Liver (tissue), 9 donors: Measurements from ENCODE around the gene FPR3. TPM values are rescaled to one million over a fixed set of nuclear protein-coding genes. Genes with fewer than 3 reads are reported as not detected.

Experiments
- DNase-seq: peaks from one replicate; pipeline ENCODE4 v3.0.0-alpha.2; 2017; ENCODE audit warnings: low spot score
- H3K27ac ChIP-seq, 2 donors: one replicate each; pipeline ENCODE4 v1.7.0; 2013; ENCODE audit warnings: inconsistent platforms in 2 of 2, low read length in 2 of 2, control low read depth in 1 of 2, low read depth in 1 of 2, mild to moderate bottlenecking in 1 of 2
- H3K27me3 ChIP-seq, 4 donors: one replicate each; pipeline versions ENCODE4 v1.6.1 to v1.7.0; 2013; ENCODE audit warnings: low read length in 3 of 4, inconsistent platforms in 1 of 4, mild to moderate bottlenecking in 1 of 4, moderate library complexity in 1 of 4; ENCODE audit not compliant: control insufficient read depth in 4 of 4, insufficient read depth in 4 of 4
- H3K36me3 ChIP-seq, 4 donors: one replicate each; pipeline versions ENCODE4 v1.6.1 to v1.7.0; 2013; ENCODE audit warnings: low read length in 3 of 4, mild to moderate bottlenecking in 3 of 4, low read depth in 1 of 4, moderate library complexity in 1 of 4; ENCODE audit not compliant: control insufficient read depth in 4 of 4, insufficient read depth in 3 of 4
- H3K4me1 ChIP-seq, 4 donors: one replicate each; pipeline versions ENCODE4 v1.6.1 to v1.7.0; 2013; ENCODE audit warnings: low read length in 3 of 4, mild to moderate bottlenecking in 3 of 4, moderate library complexity in 1 of 4; ENCODE audit not compliant: control insufficient read depth in 4 of 4, insufficient read depth in 4 of 4
- H3K4me3 ChIP-seq, 3 donors: one replicate each; pipeline versions ENCODE4 v1.6.1 to v1.7.0; 2013; ENCODE audit warnings: low read length in 3 of 3, control low read depth in 1 of 3, low read depth in 1 of 3, mild to moderate bottlenecking in 1 of 3
- H3K9ac ChIP-seq, 2 donors: one replicate each; pipeline ENCODE4 v1.7.0; 2013; ENCODE audit warnings: low read length in 2 of 2, mild to moderate bottlenecking in 2 of 2, moderate library complexity in 2 of 2, control low read depth in 1 of 2, low read depth in 1 of 2
- H3K9me3 ChIP-seq, 4 donors: one replicate each; pipeline versions ENCODE4 v1.6.1 to v1.7.0; 2013; ENCODE audit warnings: low read length in 3 of 4; ENCODE audit not compliant: control insufficient read depth in 4 of 4
- EGR1 ChIP-seq, 2 donors: IDR thresholded peaks; 2 replicates each; pipeline ENCODE4 v1.6.1; 2016 to 2018; ENCODE audit warnings: antibody characterized with exemption in 2 of 2, low read depth in 2 of 2
- FOXA1 ChIP-seq: IDR thresholded peaks from 2 replicates; pipeline ENCODE4 v1.6.1; 2016; ENCODE audit warnings: antibody characterized with exemption
- FOXA2 ChIP-seq: IDR thresholded peaks from 2 replicates; pipeline ENCODE4 v1.6.1; 2016; ENCODE audit warnings: antibody characterized with exemption
- GABPA ChIP-seq, 2 donors: IDR thresholded peaks in 1 of 2; conservative IDR thresholded peaks in 1 of 2; 2 replicates each; pipeline ENCODE4 v1.6.1; 2016; ENCODE audit warnings: antibody characterized with exemption in 2 of 2, mild to moderate bottlenecking in 1 of 2, moderate library complexity in 1 of 2
- HNF4A ChIP-seq, 2 donors: conservative IDR thresholded peaks; 2 replicates each; pipeline ENCODE4 v1.6.1; 2016; ENCODE audit warnings: antibody characterized with exemption in 2 of 2, mild to moderate bottlenecking in 2 of 2
- HNF4G ChIP-seq: IDR thresholded peaks from 2 replicates; pipeline ENCODE4 v1.6.1; 2016; ENCODE audit warnings: antibody characterized with exemption
- JUND ChIP-seq, 2 donors: IDR thresholded peaks; 2 replicates each; pipeline ENCODE4 v1.6.1; 2016; ENCODE audit warnings: antibody characterized with exemption in 2 of 2
- NR2F2 ChIP-seq: IDR thresholded peaks from 2 replicates; pipeline ENCODE4 v1.6.1; 2016; ENCODE audit warnings: antibody characterized with exemption
- RAD21 ChIP-seq, 2 donors: IDR thresholded peaks; 2 replicates each; pipeline ENCODE4 v1.6.1; 2016; ENCODE audit warnings: antibody characterized with exemption in 2 of 2, mild to moderate bottlenecking in 2 of 2
- RXRA ChIP-seq, 2 donors: IDR thresholded peaks; 2 replicates each; pipeline ENCODE4 v1.6.1; 2017 to 2018; ENCODE audit warnings: antibody characterized with exemption in 2 of 2, mild to moderate bottlenecking in 1 of 2
- SP1 ChIP-seq: IDR thresholded peaks from 2 replicates; pipeline ENCODE4 v1.6.1; 2018; ENCODE audit warnings: antibody characterized with exemption, mild to moderate bottlenecking
- TAF1 ChIP-seq: conservative IDR thresholded peaks from 2 replicates; pipeline ENCODE4 v1.6.1; 2016; ENCODE audit warnings: antibody characterized with exemption, mild to moderate bottlenecking
- YY1 ChIP-seq: IDR thresholded peaks from 2 replicates; pipeline ENCODE4 v1.6.1; 2016; ENCODE audit warnings: antibody characterized with exemption, mild to moderate bottlenecking
- WGBS: extraction: QIAGEN DNeasy Blood & Tissue Kit; methylation state at CpG from one replicate; pipeline ENCODE4 v1.1.7; 2013; 5-methylcytosine and 5-hydroxymethylcytosine counted together
- polyA plus RNA-seq, 2 donors: library from polyadenylated mRNA; stranded (reverse) in 1 of 2; unstranded in 1 of 2; fragments of 200-250 nt in 1 of 2; fragments of >200 nt in 1 of 2; fragmentation: Nextera tagmentation in 1 of 2; extraction: Ambion mirVana in 1 of 2; gene quantifications; one replicate each; pipeline versions ENCODE4 v1.2.1 to v1.2.3, GENCODE V29; 2013 to 2015
- total RNA-seq, 2 donors: library from RNA; depleted of rRNA; stranded (reverse); fragments of >200 nt; gene quantifications; one replicate each; pipeline ENCODE4 v1.2.3, GENCODE V29; 2014
- TF ChIP-seq, protein P1 (sequence below): fragments of 150-350 bp; IDR thresholded peaks from 2 replicates; pipeline ENCODE4 v1.5.1; 2017; ENCODE audit warnings: improper control_type of control experiment, low read depth, low read length; ENCODE audit not compliant: missing input control
- TF ChIP-seq, protein P2 (sequence below): IDR thresholded peaks from 2 replicates; pipeline ENCODE4 v1.6.1; 2016; ENCODE audit warnings: antibody characterized with exemption
- TF ChIP-seq, protein P3 (sequence below): IDR thresholded peaks from 2 replicates; pipeline ENCODE4 v1.6.1; 2016; ENCODE audit warnings: antibody characterized with exemption
- TF ChIP-seq, protein P4 (sequence below): IDR thresholded peaks from 2 replicates; pipeline ENCODE4 v1.6.1; 2016; ENCODE audit warnings: antibody characterized with exemption
- donor health status: healthy.
- donor health status: healthy.
- donor health status: healthy.
- donor health status: healthy.
- donor health status: healthy.

FPR3 gene, protein sequence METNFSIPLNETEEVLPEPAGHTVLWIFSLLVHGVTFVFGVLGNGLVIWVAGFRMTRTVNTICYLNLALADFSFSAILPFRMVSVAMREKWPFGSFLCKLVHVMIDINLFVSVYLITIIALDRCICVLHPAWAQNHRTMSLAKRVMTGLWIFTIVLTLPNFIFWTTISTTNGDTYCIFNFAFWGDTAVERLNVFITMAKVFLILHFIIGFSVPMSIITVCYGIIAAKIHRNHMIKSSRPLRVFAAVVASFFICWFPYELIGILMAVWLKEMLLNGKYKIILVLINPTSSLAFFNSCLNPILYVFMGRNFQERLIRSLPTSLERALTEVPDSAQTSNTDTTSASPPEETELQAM
- total RNA-seq (1 to 10 TPM; 3.6 to 7.8 TPM), polyA plus RNA-seq (1 to 10 TPM; 1.0 to 4.5 TPM)

DNA sequence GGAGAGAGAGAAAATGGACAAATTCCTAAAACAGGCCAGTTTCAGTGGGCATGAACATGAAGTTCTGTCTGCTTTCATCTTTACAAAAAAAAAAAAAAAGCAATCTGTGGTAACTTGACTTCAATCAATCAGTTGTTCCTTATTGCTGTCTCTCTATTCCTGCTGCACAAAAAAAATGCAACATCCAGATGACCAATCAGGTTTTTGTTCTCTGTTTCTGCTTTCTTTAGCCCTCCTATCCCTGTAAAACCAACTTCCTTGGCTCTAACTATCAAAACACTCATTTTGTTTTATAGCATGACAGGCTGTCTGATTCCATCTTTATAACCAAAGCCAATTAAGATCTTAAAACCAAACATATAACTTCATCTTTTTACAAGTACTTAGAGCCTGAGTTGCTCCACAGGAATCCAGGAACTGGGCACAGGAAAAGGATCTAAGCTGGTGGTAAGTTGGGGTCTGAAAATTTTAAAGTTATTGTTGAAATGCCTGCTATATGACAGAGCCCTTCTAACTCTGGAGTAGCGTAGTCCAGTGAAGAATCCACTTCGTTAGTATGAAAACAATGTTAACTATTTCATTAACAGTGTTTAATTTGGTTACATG is at the start of gene FPR3:
Gene FPR3 (plus strand): TSS at position 273 of the 606 bp plus-strand sequence. CDS start 28,592 bp downstream, outside the sequence.
- H3K4me3 ChIP-seq, result no peak within 1 kb of the TSS
- 60% methylated on average over 2 of the region's 2 CpGs for WGBS
- H3K4me1 ChIP-seq, result peaks cover 0 to 4% (median under 1%) of the 10 kb centered on the region in 4 donors

DNA sequence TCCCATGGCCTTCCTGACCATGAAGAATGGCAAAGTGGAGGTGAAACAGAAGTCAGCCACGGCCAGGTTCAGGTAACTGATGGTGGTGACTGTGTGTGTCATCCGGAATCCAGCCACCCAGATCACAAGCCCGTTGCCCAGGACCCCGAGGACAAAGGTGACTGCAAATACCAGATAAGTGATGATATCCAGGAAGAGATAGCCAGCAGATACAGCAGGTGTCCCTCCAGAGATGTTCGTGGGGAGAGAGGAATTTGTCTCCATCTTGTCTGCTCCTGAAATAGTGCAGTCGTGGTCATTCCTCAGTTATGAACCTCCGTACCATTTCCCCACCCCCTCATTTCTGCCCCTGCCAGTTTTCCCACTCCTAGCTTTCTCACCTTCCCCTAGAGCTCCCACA is 48.2 kb upstream of the FPR3 start:
- Histone ChIP-seq H3K9me3 (peaks cover 0 to 10% (median 5%) of the 10 kb centered on the region in 4 donors), H3K27me3 (no peaks in the 10 kb centered on the region), H3K36me3 (no peaks in the 10 kb centered on the region), H3K9ac (no peak overlapping the region), H3K27ac (no peak overlapping the region), H3K4me3 (no peak overlapping the region), H3K4me1 (no peaks in the 10 kb centered on the region)
- DNase-seq, result no peak
- 64% methylated on average over 7 of the region's 7 CpGs for WGBS
- TF ChIP-seq NR2F2, result no peak
- no peak for TF ChIP-seq TAF1
- TF ChIP-seq FOXA2, result no peak
- TF ChIP-seq, protein P1, sequence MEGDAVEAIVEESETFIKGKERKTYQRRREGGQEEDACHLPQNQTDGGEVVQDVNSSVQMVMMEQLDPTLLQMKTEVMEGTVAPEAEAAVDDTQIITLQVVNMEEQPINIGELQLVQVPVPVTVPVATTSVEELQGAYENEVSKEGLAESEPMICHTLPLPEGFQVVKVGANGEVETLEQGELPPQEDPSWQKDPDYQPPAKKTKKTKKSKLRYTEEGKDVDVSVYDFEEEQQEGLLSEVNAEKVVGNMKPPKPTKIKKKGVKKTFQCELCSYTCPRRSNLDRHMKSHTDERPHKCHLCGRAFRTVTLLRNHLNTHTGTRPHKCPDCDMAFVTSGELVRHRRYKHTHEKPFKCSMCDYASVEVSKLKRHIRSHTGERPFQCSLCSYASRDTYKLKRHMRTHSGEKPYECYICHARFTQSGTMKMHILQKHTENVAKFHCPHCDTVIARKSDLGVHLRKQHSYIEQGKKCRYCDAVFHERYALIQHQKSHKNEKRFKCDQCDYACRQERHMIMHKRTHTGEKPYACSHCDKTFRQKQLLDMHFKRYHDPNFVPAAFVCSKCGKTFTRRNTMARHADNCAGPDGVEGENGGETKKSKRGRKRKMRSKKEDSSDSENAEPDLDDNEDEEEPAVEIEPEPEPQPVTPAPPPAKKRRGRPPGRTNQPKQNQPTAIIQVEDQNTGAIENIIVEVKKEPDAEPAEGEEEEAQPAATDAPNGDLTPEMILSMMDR, result no peak
- TF ChIP-seq RAD21 (IDR thresholded peaks at IDR 0.05), result no peak
- TF ChIP-seq SP1, result no peak
- no peak for TF ChIP-seq GABPA (IDR thresholded peaks at IDR 0.05 in 1 of 2, conservative IDR thresholded peaks at IDR 0.05 in 1 of 2)
- no peak for TF ChIP-seq JUND (IDR thresholded peaks at IDR 0.05)
- TF ChIP-seq, protein P2, sequence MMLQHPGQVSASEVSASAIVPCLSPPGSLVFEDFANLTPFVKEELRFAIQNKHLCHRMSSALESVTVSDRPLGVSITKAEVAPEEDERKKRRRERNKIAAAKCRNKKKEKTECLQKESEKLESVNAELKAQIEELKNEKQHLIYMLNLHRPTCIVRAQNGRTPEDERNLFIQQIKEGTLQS, result no peak
- no peak for TF ChIP-seq YY1
- TF ChIP-seq EGR1 (IDR thresholded peaks at IDR 0.05; ENCODE audit: low read depth in 2 of 2), result no peak
- TF ChIP-seq HNF4A (conservative IDR thresholded peaks at IDR 0.05), result no peak
- TF ChIP-seq, protein P3, sequence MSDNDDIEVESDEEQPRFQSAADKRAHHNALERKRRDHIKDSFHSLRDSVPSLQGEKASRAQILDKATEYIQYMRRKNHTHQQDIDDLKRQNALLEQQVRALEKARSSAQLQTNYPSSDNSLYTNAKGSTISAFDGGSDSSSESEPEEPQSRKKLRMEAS, result no peak
- TF ChIP-seq RXRA (IDR thresholded peaks at IDR 0.05), result no peak
- TF ChIP-seq, protein P4, sequence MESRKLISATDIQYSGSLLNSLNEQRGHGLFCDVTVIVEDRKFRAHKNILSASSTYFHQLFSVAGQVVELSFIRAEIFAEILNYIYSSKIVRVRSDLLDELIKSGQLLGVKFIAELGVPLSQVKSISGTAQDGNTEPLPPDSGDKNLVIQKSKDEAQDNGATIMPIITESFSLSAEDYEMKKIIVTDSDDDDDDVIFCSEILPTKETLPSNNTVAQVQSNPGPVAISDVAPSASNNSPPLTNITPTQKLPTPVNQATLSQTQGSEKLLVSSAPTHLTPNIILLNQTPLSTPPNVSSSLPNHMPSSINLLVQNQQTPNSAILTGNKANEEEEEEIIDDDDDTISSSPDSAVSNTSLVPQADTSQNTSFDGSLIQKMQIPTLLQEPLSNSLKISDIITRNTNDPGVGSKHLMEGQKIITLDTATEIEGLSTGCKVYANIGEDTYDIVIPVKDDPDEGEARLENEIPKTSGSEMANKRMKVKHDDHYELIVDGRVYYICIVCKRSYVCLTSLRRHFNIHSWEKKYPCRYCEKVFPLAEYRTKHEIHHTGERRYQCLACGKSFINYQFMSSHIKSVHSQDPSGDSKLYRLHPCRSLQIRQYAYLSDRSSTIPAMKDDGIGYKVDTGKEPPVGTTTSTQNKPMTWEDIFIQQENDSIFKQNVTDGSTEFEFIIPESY, result no peak

More for the DNA sequence above, at the start of gene FPR3:
- no peak within 1 kb of the TSS for H3K27ac ChIP-seq
- no peaks in the 10 kb centered on the region for H3K27me3 ChIP-seq
- peaks cover 0 to 9% (median 6%) of the 10 kb centered on the region in 4 donors for H3K9me3 ChIP-seq
- no peak within 1 kb of the TSS for H3K9ac ChIP-seq
- H3K36me3 ChIP-seq, result no peaks in the 10 kb centered on the region
- no peak for TF ChIP-seq GABPA (IDR thresholded peaks at IDR 0.05 in 1 of 2, conservative IDR thresholded peaks at IDR 0.05 in 1 of 2)
- TF ChIP-seq HNF4A (conservative IDR thresholded peaks at IDR 0.05), result no peak
- no peak for TF ChIP-seq SP1
- TF ChIP-seq FOXA2, result no peak
- TF ChIP-seq FOXA1, result no peak
- TF ChIP-seq HNF4G, result no peak
- no peak for TF ChIP-seq EGR1 (IDR thresholded peaks at IDR 0.05; ENCODE audit: low read depth in 2 of 2)
- TF ChIP-seq, protein P4, result no peak
- TF ChIP-seq RAD21 (IDR thresholded peaks at IDR 0.05), result no peak
- TF ChIP-seq, protein P2, result no peak
- no peak for TF ChIP-seq RXRA (IDR thresholded peaks at IDR 0.05)
- TF ChIP-seq, protein P1, result no peak
- DNase-seq, result no peak
